H7 (cell line): ENCODE data around the gene GPR157. TPM values are rescaled to one million over a fixed set of nuclear protein-coding genes. Genes with fewer than 3 reads are reported as not detected.
"Not testable (repeated sequence)": the region's sequence is repeated elsewhere in the genome, so short reads cannot be mapped to it uniquely, and the experiment has no call there.

Experiments
- DNase-seq: peaks from one replicate; pipeline ENCODE4 v3.0.0; 2012
- H3K27me3 ChIP-seq: 2 replicates; pipeline ENCODE4 v1.6.0; 2011; ENCODE audit warnings: mild to moderate bottlenecking, low read length; ENCODE audit not compliant: control insufficient read depth, insufficient read depth
- H3K36me3 ChIP-seq: replicated peaks from 2 replicates; pipeline ENCODE4 v1.5.1; 2011; ENCODE audit warnings: low read length; ENCODE audit not compliant: control insufficient read depth, insufficient read depth
- H3K4me3 ChIP-seq: 2 replicates; pipeline ENCODE4 v1.5.1; 2011; ENCODE audit warnings: low read depth, mild to moderate bottlenecking, control low read depth, low read length, moderate library complexity; ENCODE audit not compliant: insufficient read depth
- total RNA-seq: library from RNA; depleted of rRNA; stranded (reverse); fragments of >200 nt; shearing (Covaris generic); gene quantifications from 2 replicates; pipeline ENCODE4 v1.2.3, GENCODE V29; 2014

Gene GPR157
- total RNA-seq, 1 experiment from 2014 or later, result 24.8 TPM

DNA sequence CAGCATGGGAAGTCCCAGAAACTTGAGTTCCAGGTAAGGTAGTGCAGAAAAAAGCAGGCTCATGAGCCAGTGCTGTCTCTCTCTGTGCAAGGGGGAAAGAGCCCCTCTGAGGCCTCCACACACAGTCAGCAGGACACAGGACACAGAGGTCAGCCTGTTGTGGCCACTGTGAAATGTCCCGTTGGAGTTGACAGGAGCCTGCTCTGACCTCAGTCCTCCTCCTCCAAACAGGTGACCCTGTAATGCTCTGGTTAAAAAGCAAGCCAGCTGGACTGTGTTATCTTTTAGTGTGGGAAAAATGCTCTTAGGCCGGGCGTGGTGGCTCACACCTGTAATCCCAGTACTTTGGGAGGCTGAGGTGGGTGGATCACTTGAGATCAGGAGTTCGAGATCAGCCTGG lies 24.2 kb upstream of the GPR157 start:
- peak; percentile 9 for DNase-seq
- H3K4me3 ChIP-seq, result no peak overlapping the region
- H3K27me3 ChIP-seq, result no peaks in the 10 kb centered on the region
- peaks cover 13% of the 10 kb centered on the region for H3K36me3 ChIP-seq

DNA sequence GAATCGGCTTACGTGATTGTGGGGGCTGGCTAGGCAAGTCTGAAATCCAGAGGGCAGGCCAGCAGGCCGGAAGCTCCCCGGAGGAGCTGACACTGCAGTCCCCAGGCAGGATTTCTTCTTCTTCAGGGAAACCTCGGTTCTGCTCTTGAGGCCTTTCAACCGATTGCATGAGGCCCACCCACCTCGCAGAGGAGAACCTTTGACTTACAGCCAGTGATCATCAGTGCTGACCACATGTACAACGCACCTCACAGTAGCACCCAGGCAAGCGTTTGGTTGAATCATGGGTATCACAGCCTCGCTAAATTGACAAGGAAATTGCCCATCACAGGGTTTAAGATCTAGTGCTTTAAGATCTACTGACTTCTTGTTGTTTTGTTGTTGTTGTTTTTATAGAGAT lies 23.6 kb upstream of the GPR157 start:
- DNase-seq, result no peak
- H3K4me3 ChIP-seq, result no peak overlapping the region
- H3K27me3 ChIP-seq, result no peaks in the 10 kb centered on the region
- H3K36me3 ChIP-seq, result peaks cover 13% of the 10 kb centered on the region

DNA sequence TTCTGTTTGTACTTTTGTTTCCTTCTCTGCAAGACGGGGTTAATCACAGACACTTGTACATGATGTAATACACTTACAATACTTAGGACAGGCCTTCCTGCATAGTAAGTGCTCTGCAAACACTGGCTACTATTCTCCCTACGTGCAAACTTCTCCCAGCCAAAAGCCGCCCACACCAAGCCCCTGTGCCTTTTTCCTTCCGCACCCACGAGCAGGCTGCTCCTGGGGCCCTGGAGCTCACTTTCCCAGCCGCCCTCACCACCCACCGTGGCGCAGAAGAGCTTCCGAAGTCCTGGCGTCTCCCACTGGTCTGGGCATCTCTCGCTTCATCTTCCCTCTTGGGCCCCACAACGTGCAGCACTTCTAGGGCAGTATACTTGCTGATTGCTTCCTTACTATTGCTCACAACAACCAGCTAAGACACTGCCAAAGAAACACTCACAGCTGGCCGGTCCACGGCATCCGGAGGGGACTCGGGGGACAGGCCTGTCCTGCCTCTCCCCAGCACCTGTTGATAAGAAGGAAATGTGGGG lies 22.5 kb upstream of the GPR157 start:
- H3K4me3 ChIP-seq, result no peak overlapping the region
- peak; percentile 22 for DNase-seq
- H3K27me3 ChIP-seq, result no peaks in the 10 kb centered on the region
- H3K36me3 ChIP-seq, result peaks cover 13% of the 10 kb centered on the region

GRCh38 chr1:9150582-9151327 lies 21.9 kb upstream of the GPR157 start:
- Histone ChIP-seq H3K27me3 (no peaks in the 10 kb centered on the region), H3K36me3 (peaks cover 13% of the 10 kb centered on the region), H3K4me3 (no peak overlapping the region)
- peak; percentile 13 for DNase-seq

- Histone ChIP-seq H3K36me3 (peaks cover 13% of the 10 kb centered on the region), H3K27me3 (no peaks in the 10 kb centered on the region), H3K4me3 (no peak overlapping the region)
- DNase-seq, result peak; percentile 25
These were observed 21.1 kb upstream of the GPR157 start for GRCh38 chr1:9149837-9150581.

DNA sequence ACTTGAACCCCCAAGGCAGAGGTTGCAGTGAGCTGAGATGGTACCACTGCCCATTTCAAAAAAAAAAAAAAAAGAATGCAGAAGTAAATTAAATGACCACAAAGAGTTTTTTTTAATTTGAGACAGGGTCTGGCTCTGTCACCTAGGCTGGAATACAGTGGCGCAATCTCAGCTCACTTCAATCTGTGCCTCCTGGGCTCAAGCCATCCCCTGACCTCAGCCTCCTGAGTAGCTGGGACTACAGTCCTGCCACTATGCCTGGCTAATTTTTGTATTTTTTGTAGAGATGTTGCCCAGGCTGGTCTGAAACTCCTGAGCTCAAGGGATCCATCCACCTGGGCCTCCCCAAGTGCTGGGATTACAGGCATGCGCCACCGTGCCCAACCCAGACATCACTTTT lies 20.2 kb upstream of the GPR157 start:
- Histone ChIP-seq H3K36me3 (peaks cover 13% of the 10 kb centered on the region), H3K27me3 (no peaks in the 10 kb centered on the region), H3K4me3 (no peak overlapping the region)
- DNase-seq, result no peak

- no peaks in the 10 kb centered on the region for H3K27me3 ChIP-seq
These were observed 17.3 kb upstream of the GPR157 start for GRCh38 chr1:9146156-9146555.

DNA sequence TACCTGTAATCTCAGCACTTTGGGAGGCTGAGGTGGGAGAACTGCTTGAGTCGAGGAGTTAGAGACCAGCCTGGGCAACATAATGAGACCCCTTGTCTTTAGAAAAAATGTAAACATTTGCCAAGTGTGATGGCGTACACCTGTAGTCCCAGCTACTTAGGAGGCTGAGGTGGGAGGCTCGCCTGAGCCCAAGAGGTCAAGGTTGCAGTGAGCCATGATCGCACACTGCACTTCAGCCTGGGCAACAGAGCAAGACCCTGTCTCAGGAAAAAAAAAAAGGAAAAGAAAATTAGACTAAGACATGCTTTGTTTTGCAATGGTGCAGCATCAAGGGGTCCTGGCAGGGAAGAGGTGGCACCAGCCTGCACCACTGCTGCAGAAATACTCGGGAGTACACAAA lies 16.8 kb upstream of the GPR157 start:
- Histone ChIP-seq H3K27me3 (no peaks in the 10 kb centered on the region), H3K4me3 (no peak overlapping the region), H3K36me3 (peaks cover 7% of the 10 kb centered on the region)
- no peak for DNase-seq

More at GRCh38 chr1:9146156-9146555, 17.3 kb upstream of the GPR157 start:
- Histone ChIP-seq H3K36me3 (peaks cover 10% of the 10 kb centered on the region), H3K4me3 (no peak overlapping the region)
- peak; percentile 19 for DNase-seq

DNA sequence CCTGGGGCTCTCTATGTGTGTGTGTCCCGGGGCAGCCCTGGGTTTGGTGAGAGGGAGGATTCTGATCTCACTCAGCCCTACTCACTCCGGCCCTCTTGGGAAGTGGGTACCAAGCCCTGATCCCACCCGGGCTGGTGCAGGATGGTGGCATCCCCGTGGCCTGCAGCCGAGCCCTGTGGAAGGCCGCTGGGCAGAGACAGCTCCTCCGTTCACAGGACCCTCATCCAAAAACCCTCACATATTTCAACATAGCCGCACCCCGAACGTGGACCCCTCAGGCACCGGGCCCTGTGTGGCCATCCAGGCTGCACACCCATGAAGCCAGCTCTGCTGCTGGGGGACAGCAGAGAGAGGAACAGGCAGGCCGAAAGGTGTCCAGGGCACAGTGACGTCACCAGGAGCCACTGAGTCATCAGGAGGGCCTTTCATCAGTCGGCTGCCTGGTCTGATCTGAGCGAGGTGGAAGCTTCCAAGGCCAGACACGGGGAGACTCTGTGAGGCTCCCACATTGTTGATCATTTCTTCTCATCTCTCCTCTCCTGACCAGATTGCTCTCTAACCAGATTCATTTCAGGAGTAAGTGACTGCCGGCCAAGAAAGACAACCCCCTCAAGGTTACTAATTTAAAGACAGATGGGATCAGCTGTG lies 16.2 kb upstream of the GPR157 start:
- no peak overlapping the region for H3K4me3 ChIP-seq
- DNase-seq, result peak; percentile 44
- H3K36me3 ChIP-seq, result peaks cover 3% of the 10 kb centered on the region
- H3K27me3 ChIP-seq, result no peaks in the 10 kb centered on the region

GRCh38 chr1:9144494-9144893 lies 15.6 kb upstream of the GPR157 start:
- not testable (repeated sequence) for H3K27me3 ChIP-seq, H3K36me3 ChIP-seq, H3K4me3 ChIP-seq, DNase-seq

DNA sequence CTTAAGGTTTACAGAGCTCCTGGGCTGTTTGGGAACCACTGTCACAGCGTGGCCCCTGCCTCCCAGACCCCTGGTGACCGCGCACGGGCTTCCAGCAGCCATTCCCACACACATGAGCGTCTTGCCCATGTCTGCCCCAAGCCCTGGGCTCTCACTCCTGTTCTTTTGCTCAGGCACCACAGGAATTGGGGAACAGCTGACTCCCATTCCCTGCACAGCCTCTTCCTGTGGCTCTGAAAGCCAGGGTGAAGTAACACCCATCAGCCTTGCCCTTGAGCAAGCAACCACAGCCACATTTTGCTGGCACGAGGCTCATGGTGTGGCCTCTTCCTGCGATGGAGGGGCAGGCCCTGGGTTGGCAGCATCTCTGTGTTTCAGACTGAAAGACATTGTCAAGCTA lies 14.3 kb upstream of the GPR157 start:
- peak; percentile 34 for DNase-seq
- Histone ChIP-seq H3K36me3 (no peaks in the 10 kb centered on the region), H3K27me3 (no peaks in the 10 kb centered on the region), H3K4me3 (no peak overlapping the region)

DNA sequence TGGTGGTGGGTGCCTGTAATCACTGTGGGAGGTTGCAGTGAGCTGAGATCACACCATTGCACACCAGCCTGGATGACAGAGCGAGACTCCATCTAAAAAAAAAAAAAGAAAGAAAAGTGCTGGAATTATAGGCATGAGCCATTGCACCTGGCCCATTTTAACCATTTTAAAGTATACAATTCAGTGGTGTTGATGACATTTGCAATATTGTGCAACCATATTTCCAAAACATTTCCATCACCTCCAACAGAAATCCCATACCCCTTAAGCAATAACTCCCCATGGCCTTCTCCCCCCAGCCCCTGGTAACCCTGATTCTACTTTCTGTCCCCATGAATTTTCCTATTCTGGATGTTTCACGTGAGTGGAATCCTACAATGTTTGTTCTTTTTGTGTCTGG lies 11.0 kb upstream of the GPR157 start:
- Histone ChIP-seq H3K36me3 (no peaks in the 10 kb centered on the region), H3K4me3 (no peak overlapping the region), H3K27me3 (no peaks in the 10 kb centered on the region; the same call in 1 of the 2 replicates)
- no peak for DNase-seq

GRCh38 chr1:9136932-9137331 lies 8.0 kb upstream of the GPR157 start:
- no peaks in the 10 kb centered on the region for H3K36me3 ChIP-seq
- no peaks in the 10 kb centered on the region; the same call in 1 of the 2 replicates for H3K27me3 ChIP-seq
- no peak for DNase-seq
- H3K4me3 ChIP-seq, result no peak overlapping the region

- H3K36me3 ChIP-seq, result no peaks in the 10 kb centered on the region
- DNase-seq, result no peak
- H3K27me3 ChIP-seq, result no peaks in the 10 kb centered on the region; the same call in 1 of the 2 replicates
- H3K4me3 ChIP-seq, result no peak overlapping the region
These were observed 6.4 kb upstream of the GPR157 start for GRCh38 chr1:9135073-9135836.
